ENCODE data around the gene TCTN1. TPM values are rescaled to one million over a fixed set of nuclear protein-coding genes. Genes with fewer than 3 reads are reported as not detected.

TCTN1 gene
- total and polyA plus RNA-seq, 2 of the 8 experiments (the other 6 are each of a cell fraction or from before 2014, with no cell fraction given) = 14.7 to 16.4 TPM

DNA sequence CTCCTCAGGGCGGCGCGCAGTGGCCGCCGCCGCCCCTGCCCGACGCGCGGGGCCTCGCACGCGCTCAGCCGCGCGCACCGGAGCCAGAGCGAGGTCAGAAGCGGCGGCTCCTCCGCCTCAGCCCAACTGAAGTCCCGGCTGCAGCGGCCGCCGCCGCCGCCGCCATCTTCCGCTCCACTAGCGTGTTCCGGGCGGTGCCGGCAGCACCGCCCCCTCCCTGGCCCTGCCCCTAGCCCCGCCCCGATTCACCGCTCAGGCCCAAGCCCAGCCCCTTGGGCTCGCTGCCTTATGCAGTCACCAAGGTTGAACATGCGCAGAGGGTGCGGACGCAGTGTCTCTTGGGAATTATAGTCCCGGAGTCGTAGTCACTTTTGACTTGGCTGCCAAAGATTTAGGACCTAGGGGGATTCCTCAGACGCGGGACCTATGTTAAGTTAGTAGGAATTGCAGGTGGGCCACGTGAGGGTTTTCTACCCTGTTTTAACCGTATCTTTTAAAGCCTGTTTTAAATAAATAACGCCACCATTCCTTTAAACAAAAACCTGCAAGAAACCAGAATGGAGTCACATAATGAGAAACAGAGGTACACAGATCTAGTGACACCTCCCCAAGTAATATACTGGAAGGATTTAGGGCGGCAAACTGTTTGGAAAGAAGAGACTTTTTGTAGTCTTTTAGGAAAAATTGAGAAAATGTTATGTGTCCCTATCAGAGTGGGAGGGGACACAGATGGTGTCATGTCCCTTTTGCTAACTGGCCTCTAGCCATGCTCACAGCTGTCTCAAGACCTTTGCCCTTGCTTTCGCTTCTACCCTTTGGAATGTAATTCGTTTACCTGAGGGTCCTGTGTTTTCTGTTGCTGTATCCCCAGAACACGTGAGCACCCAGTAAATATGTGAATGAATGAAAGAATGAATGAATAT lies 30.5 kb upstream of the TCTN1 start, which contains the start of gene PPTC7:
Gene PPTC7 (minus strand): TSS at position 182 of the 923 bp plus-strand sequence. CDS start 287 bp downstream, outside the sequence.
- 11% methylated on average over 28 of the region's 52 CpGs; no CpG with 5 or more reads in 1 of the 2 experiments for whole genome bisulfite sequencing, 2 experiments (ENCODE audit: extremely low coverage in 1 of 2, insufficient coverage in 1 of 2, insufficient read length in 1 of 2, insufficient replicate concordance in 2 of 2, low coverage in 1 of 2, low lambda C conversion rate in 2 of 2, missing lambda C conversion rate in 1 of 2)
- Histone ChIP-seq H3K4ac (replicated peaks; ENCODE audit: insufficient read length, low read depth, low read length) (peak within 1 kb of the TSS; percentile 38), H4K91ac (replicated peaks; ENCODE audit: insufficient read length, low read length) (no peak within 1 kb of the TSS), H3K27ac (ENCODE audit: low read depth, low read length) (no peak within 1 kb of the TSS; the same call in 1 of the 2 replicates), H2BK20ac (ENCODE audit: low read length) (no peak within 1 kb of the TSS), H2BK15ac (ENCODE audit: low read length) (no peak within 1 kb of the TSS), H3K79me2 (ENCODE audit: control insufficient read depth in 1 of 2, insufficient read depth in 2 of 2, low read length in 2 of 2) (peaks cover 10 to 40% of the 10 kb centered on the region in 2 experiments), H3K4me1 (replicated peaks in 1 of 4; ENCODE audit: control insufficient read depth in 3 of 4, insufficient read depth in 4 of 4, low read length in 3 of 4) (peaks cover 0 to 12% (median 7%) of the 10 kb centered on the region in 4 experiments; a peak in 5 of 7 replicates), H3K36me3 (ENCODE audit: control insufficient read depth in 2 of 4, insufficient read depth in 4 of 4, low read length in 3 of 4) (no peaks in the 10 kb centered on the region), H4K5ac (ENCODE audit: insufficient read length, low read depth, low read length) (no peak within 1 kb of the TSS), H4K20me1 (replicated peaks in 1 of 2; ENCODE audit: control insufficient read depth in 1 of 2, insufficient read depth in 2 of 2, low read length in 2 of 2) (peaks cover 7 to 18% of the 10 kb centered on the region in 2 experiments), H3K9ac (replicated peaks in 1 of 4; ENCODE audit: extremely low read depth in 1 of 4, low read depth in 3 of 4, low read length in 3 of 4) (peak within 1 kb of the TSS; percentile 70 to 100 (median 76)), H3K27me3 (replicated peaks in 1 of 4; ENCODE audit: control insufficient read depth in 3 of 4, extremely low read depth in 1 of 4, insufficient read depth in 3 of 4, low read length in 3 of 4) (no peaks in the 10 kb centered on the region; a peak in 1 of 7 replicates), H3K14ac (ENCODE audit: insufficient read length) (no peak within 1 kb of the TSS), H3K56ac (replicated peaks; ENCODE audit: insufficient read length, low read depth, low read length) (peak within 1 kb of the TSS; percentile 69), H3K9me3 (ENCODE audit: insufficient read depth in 2 of 2, low read depth in 1 of 2, low read length in 1 of 2) (no peaks in the 10 kb centered on the region), H4K8ac (ENCODE audit: extremely low read depth, insufficient read depth, low read length) (peak within 1 kb of the TSS; percentile 90), H2BK12ac (ENCODE audit: low read depth, low read length) (0 out of 2 replicates have a peak within 1 kb of the TSS, but pooled peaks have one; percentile 12), H2AFZ (ENCODE audit: low read length) (0 out of 2 replicates have a peak within 1 kb of the TSS, but pooled peaks have one; percentile 9), H2BK5ac (ENCODE audit: low read depth, low read length) (no peak within 1 kb of the TSS), H2AK5ac (ENCODE audit: low read depth, low read length) (no peak within 1 kb of the TSS), H3K4me2 (ENCODE audit: insufficient read depth in 1 of 2, low read depth in 2 of 2, low read length in 2 of 2) (peak within 1 kb of the TSS; percentile 87 to 99), H3K79me1 (ENCODE audit: low read depth, low read length) (peaks cover 10% of the 10 kb centered on the region), H3K23ac (ENCODE audit: insufficient read length) (no peak within 1 kb of the TSS), H3K4me3 (ENCODE audit: extremely low read depth in 1 of 4, insufficient read depth in 2 of 4, low read depth in 3 of 4, low read length in 4 of 4) (peak within 1 kb of the TSS; percentile 71 to 95 (median 84)), H3K23me2 (ENCODE audit: low read depth, low read length) (peaks cover 10% of the 10 kb centered on the region), H3K18ac (ENCODE audit: extremely low read depth, low read length) (peak within 1 kb of the TSS; percentile 32), H2BK120ac (replicated peaks; ENCODE audit: low read depth, low read length) (no peak within 1 kb of the TSS)
- POLR2A ChIA-PET (ENCODE audit: partially characterized antibody) = no interaction called here
- CTCF ChIA-PET (ENCODE audit: partially characterized antibody) = interaction anchor here (1.3 to 1.8 kb wide), 3 partner anchors 16 to 134 kb away, joined by 3 read pairs; no protein-coding TSS in a partner anchor
- FAIRE-seq (peak; percentile 48), DNase-seq (ENCODE audit: low read depth in 1 of 2, low spot score in 2 of 2) (peak; percentile 76 to 92)
- TF ChIP-seq EZH2 (IDR thresholded peaks at IDR 0.05; ENCODE audit: low read depth, low read length, severe bottlenecking) (no peak), TAF7 (optimal IDR thresholded peaks at IDR 0.05; ENCODE audit: borderline replicate concordance, low read depth, low read length) (peak; percentile 69), TAF1 (IDR thresholded peaks at IDR 0.05; ENCODE audit: low read depth, low read length) (peak; percentile 86), CBX5 (IDR thresholded peaks at IDR 0.05; ENCODE audit: low read depth, low read length) (no peak), PHF8 (conservative IDR thresholded peaks at IDR 0.05; ENCODE audit: low read depth, low read length) (peak; percentile 88)
- TF ChIP-seq, protein P1, sequence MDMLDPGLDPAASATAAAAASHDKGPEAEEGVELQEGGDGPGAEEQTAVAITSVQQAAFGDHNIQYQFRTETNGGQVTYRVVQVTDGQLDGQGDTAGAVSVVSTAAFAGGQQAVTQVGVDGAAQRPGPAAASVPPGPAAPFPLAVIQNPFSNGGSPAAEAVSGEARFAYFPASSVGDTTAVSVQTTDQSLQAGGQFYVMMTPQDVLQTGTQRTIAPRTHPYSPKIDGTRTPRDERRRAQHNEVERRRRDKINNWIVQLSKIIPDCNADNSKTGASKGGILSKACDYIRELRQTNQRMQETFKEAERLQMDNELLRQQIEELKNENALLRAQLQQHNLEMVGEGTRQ (IDR thresholded peaks at IDR 0.05; ENCODE audit: low read length) = peak; percentile 38; the same call in 1 of the 2 replicates
- TF ChIP-seq, protein P2, sequence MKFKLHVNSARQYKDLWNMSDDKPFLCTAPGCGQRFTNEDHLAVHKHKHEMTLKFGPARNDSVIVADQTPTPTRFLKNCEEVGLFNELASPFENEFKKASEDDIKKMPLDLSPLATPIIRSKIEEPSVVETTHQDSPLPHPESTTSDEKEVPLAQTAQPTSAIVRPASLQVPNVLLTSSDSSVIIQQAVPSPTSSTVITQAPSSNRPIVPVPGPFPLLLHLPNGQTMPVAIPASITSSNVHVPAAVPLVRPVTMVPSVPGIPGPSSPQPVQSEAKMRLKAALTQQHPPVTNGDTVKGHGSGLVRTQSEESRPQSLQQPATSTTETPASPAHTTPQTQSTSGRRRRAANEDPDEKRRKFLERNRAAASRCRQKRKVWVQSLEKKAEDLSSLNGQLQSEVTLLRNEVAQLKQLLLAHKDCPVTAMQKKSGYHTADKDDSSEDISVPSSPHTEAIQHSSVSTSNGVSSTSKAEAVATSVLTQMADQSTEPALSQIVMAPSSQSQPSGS (IDR thresholded peaks at IDR 0.05; ENCODE audit: low read length) = no peak

Data from H1 (cell line).